ENCODE measurements around the gene PHOX2A. TPM values are rescaled to one million over a fixed set of nuclear protein-coding genes. Genes with fewer than 3 reads are reported as not detected.
"Not testable (repeated sequence)": the region's sequence is repeated elsewhere in the genome, so short reads cannot be mapped to it uniquely, and the experiment has no call there.

PHOX2A gene
- total RNA-seq, 4 donors from 2014 or later = not detected

DNA sequence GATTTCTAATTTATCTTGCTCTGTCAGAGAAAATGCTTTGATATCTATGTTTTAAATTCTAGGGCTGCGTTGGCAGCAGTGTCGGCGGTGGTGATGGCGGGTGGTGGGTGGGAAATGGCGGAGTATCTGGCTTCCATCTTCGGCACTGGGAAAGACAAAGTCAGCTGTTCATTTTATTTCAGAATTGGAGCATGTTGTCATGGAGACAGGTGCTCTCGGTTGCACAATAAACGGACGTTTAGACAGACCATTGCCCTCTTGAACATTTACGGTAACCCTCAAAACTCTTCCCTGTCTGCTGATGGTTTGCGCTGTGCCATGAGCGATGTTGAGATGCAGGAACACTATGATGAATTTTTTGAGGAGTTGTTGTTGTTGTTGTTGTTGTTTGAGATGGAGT is 36.1 kb upstream of the PHOX2A start:
- ATAC-seq (ENCODE audit: low FRiP score) = no peak
- no peak for TF ChIP-seq CTCF (IDR thresholded peaks at IDR 0.05)
- DNase-seq (ENCODE audit: low spot score) = no peak

DNA sequence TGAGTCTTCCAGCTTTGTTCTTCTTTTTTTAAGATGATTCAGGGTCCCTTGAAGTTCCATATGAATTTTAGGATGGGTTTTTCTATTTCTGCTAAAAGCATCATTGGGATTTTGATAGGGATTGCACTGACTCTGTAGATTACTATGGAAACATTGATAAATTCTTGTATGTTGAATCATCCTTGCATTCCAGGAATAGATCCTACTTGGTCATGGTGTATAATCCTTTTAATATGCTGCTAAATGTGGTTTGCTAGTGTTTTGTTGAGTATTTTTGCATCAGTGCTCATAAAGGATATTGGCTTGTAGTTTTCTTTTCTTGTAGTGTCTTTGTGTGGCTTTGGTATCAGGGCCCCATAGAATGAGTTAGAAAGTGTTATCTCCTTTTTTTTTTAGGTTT is 34.9 kb upstream of the PHOX2A start:
- DNase-seq (ENCODE audit: low spot score) (no peak), ATAC-seq (ENCODE audit: low FRiP score) (no peak)
- TF ChIP-seq CTCF (IDR thresholded peaks at IDR 0.05) = no peak

DNA sequence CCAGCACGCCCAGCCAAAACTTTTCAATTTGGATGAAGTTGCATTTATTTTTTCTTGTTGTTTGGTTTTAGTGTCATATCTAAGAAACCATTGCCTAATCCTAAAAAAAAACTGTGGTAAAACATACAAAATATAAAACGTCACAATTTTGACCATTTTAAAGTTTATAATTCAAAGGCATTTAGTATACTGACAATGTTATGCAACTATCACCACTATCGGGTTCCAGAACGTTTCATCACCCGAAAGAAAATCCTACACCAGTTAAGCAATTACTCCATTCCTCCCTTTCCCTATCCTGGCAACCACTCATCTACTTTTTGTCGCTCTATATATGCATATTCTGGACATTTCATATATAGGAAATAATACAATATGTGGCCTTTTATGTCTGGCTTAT is 30.5 kb upstream of the PHOX2A start:
- no peak for DNase-seq (ENCODE audit: low spot score)
- ATAC-seq (ENCODE audit: low FRiP score) = no peak
- TF ChIP-seq CTCF (IDR thresholded peaks at IDR 0.05) = no peak

GRCh38 chr11:72271980-72272379 is 28.0 kb upstream of the PHOX2A start:
- no peak for TF ChIP-seq CTCF (IDR thresholded peaks at IDR 0.05)
- ATAC-seq (ENCODE audit: low FRiP score) (no peak), DNase-seq (ENCODE audit: low spot score) (no peak)

DNA sequence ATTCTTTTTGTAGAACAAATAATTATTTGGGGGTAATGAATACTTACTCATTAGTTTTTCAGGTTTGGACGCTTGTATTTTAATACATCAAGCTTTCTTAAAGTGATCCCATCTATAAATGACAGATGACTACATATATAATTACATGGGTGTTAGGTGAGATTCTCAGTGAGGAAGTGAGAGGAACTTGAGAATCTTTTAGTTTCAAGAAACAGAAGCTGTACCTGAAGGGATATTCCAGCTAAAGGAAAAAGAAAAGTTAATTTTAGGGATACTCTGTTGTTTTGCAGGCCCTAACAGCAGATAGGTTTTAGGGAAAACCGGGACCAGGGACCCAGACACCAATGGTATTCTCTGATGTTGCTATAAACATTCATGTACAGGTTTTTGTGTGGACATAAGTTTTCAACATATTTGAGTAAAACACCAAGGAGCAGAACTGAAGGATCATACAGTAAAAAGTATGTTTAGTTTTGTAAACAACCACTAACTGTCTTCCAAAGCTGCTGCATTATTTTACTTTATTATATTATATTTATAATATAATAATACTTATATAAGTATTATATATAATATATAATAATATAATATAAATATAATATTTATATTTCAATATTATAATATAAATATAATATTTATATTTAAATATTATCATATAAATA is 24.1 kb upstream of the PHOX2A start:
- no peak for TF ChIP-seq CTCF (IDR thresholded peaks at IDR 0.05)
- no peak for ATAC-seq (ENCODE audit: low FRiP score)
- DNase-seq (ENCODE audit: low spot score) = no peak

- not testable (repeated sequence) for ATAC-seq (ENCODE audit: low FRiP score)
These were observed 23.0 kb upstream of the PHOX2A start for GRCh38 chr11:72266960-72267359.

GRCh38 chr11:72265951-72266350 is 22.0 kb upstream of the PHOX2A start:
- ATAC-seq (ENCODE audit: low FRiP score) = no peak
- no peak for DNase-seq (ENCODE audit: low spot score)
- TF ChIP-seq CTCF (IDR thresholded peaks at IDR 0.05) = no peak

More at GRCh38 chr11:72266960-72267359, 23.0 kb upstream of the PHOX2A start:
- DNase-seq (ENCODE audit: low spot score) = not testable (repeated sequence)
